Ishikawa (cell line): Measurements from ENCODE around the gene MADCAM1.

Experiments
- CEBPB ChIP-seq: IDR thresholded peaks from 2 replicates; pipeline ENCODE4 v1.6.1; 2012
- EP300 ChIP-seq: IDR thresholded peaks from 2 replicates; pipeline ENCODE4 v1.6.1; 2012; ENCODE audit warnings: borderline replicate concordance
- FOXM1 ChIP-seq: IDR thresholded peaks from 2 replicates; pipeline ENCODE4 v1.6.1; 2012; ENCODE audit warnings: low read depth, borderline replicate concordance
- RAD21 ChIP-seq: IDR thresholded peaks from 2 replicates; pipeline ENCODE4 v1.6.1; 2012; ENCODE audit warnings: low read depth
- REST ChIP-seq: IDR thresholded peaks from 2 replicates; pipeline ENCODE4 v1.6.1; 2012; ENCODE audit warnings: low read depth, mild to moderate bottlenecking
- TCF12 ChIP-seq: IDR thresholded peaks from 2 replicates; pipeline ENCODE4 v1.6.1; 2012; ENCODE audit warnings: low read depth
- ZBTB7A ChIP-seq: IDR thresholded peaks from 2 replicates; pipeline ENCODE4 v1.6.1; 2012; ENCODE audit warnings: low read depth
- TF ChIP-seq, protein P1 (sequence below): IDR thresholded peaks from 2 replicates; pipeline ENCODE4 v1.6.1; 2012

- no peak for TF ChIP-seq REST
- no peak for TF ChIP-seq EP300
- no peak for TF ChIP-seq CEBPB
- no peak for TF ChIP-seq RAD21
- TF ChIP-seq ZBTB7A = no peak
- TF ChIP-seq, protein P1, sequence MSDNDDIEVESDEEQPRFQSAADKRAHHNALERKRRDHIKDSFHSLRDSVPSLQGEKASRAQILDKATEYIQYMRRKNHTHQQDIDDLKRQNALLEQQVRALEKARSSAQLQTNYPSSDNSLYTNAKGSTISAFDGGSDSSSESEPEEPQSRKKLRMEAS = no peak
- TF ChIP-seq TCF12 = no peak
- no peak for TF ChIP-seq FOXM1
Observed at GRCh38 chr19:495081-495401, 1.2 kb upstream of the MADCAM1 start.
